ENCODE measurements around the gene HOXA6. TPM values are rescaled to one million over a fixed set of nuclear protein-coding genes. Genes with fewer than 3 reads are reported as not detected.

The HOXA6 gene
- total and polyA plus RNA-seq, 2 of the 4 experiments (the other 2 are of a cell fraction), result 1.4 to 1.8 TPM

- TF ChIP-seq CTCF (conservative IDR thresholded peaks at IDR 0.05; ENCODE audit: low read depth, low read length), result no peak
- TF ChIP-seq BHLHE40 (IDR thresholded peaks at IDR 0.05; ENCODE audit: low read depth, low read length), result peak; percentile 60; the same call in 1 of the 2 replicates
Observed at GRCh38 chr7:27115221-27116026, 32.1 kb downstream of the HOXA6 start (continued).
